Epithelial cell of proximal tubule (primary cell): ENCODE results near the gene RBM47. TPM values are rescaled to one million over a fixed set of nuclear protein-coding genes. Genes with fewer than 3 reads are reported as not detected.
"Not testable (repeated sequence)": the region's sequence is repeated elsewhere in the genome, so short reads cannot be mapped to it uniquely, and the experiment has no call there.

Source experiments
- DNase-seq: peaks from one replicate; pipeline ENCODE4 v3.0.0-alpha.2; 2011; ENCODE audit warnings: low read depth
- H3K4me3 ChIP-seq: 2 replicates; pipeline ENCODE4 v1.5.1; 2011; ENCODE audit warnings: low read depth, mild to moderate bottlenecking, low read length
- total RNA-seq: library from RNA; depleted of rRNA; stranded (reverse); fragments of >200 nt; gene quantifications from 2 replicates; pipeline ENCODE4 v1.2.3, GENCODE V29; 2015
- TF ChIP-seq, protein P1 (sequence below): conservative IDR thresholded peaks from 2 replicates; pipeline ENCODE4 v1.5.1; 2012; ENCODE audit warnings: low read depth, mild to moderate bottlenecking, low read length

RBM47 gene
- total RNA-seq, 1 donor from 2014 or later = 42.9 TPM

DNA sequence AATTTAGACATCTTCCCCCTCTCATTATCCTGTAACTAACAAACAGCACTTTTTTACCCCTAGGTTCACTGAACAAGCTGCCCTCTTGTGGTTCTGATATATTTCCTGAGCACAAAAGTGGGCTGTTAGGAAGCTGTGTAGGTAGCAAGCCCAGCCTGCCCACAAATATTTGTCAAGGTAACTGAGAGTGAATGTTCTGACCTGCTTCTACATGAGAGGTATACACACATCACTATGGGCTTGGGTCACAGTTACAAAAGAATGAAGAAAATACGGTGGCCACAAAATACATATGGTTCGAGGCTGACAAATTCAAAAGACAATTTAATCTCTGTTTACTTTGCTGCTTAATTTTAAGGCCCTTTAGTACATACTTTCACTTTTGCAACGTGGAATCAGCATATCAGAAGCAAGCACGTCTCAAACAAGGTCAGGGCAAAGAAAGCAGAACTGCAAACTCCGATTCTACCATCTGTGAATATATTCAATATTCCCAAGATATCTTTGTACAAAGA is 78.7 kb downstream of the RBM47 start:
- TF ChIP-seq, protein P1, sequence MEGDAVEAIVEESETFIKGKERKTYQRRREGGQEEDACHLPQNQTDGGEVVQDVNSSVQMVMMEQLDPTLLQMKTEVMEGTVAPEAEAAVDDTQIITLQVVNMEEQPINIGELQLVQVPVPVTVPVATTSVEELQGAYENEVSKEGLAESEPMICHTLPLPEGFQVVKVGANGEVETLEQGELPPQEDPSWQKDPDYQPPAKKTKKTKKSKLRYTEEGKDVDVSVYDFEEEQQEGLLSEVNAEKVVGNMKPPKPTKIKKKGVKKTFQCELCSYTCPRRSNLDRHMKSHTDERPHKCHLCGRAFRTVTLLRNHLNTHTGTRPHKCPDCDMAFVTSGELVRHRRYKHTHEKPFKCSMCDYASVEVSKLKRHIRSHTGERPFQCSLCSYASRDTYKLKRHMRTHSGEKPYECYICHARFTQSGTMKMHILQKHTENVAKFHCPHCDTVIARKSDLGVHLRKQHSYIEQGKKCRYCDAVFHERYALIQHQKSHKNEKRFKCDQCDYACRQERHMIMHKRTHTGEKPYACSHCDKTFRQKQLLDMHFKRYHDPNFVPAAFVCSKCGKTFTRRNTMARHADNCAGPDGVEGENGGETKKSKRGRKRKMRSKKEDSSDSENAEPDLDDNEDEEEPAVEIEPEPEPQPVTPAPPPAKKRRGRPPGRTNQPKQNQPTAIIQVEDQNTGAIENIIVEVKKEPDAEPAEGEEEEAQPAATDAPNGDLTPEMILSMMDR = peak; percentile 67
- no peak for DNase-seq
- H3K4me3 ChIP-seq = peak overlapping the region; percentile 21

DNA sequence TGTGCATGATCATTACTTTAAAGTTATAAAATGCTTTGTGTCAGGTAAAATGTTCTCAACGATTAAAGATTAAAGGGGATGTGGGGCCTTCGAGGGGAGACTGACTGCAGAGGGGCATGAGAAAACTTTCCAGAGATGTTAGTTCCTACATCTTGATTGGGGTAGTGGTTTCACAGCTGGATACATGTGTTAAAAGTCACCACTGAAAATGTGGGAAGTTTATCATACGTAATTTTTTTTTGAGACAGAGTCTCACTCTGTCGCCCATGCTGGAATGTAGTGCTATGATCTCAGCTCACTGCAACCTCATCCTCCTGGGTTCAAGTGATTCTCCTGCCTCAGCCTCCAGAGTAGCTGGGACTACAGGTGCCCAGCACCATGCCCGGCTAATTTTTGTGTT is 79.5 kb downstream of the RBM47 start:
- TF ChIP-seq, protein P1 = no peak
- H3K4me3 ChIP-seq = no peak overlapping the region
- no peak for DNase-seq

DNA sequence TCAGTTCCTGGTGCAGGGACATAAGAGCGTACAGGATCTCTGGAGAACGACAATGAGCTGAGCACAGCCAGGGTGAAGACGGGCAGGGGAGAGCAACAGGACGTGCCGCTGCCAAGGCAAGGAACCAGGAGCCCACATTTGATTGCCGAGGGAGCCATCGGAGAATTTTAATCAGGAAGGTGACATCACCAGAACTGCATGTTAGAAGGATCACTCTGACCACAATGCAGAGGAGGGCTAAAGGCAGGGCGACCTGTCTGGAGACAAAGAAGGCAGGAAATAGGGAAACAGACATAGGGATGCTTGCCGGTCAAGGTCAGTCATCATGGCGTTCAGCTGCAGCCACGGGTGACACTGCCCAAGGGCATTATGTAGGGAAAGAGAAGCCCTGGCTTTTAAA is 81.4 kb downstream of the RBM47 start:
- H3K4me3 ChIP-seq = no peak overlapping the region
- no peak for DNase-seq
- TF ChIP-seq, protein P1 = no peak

DNA sequence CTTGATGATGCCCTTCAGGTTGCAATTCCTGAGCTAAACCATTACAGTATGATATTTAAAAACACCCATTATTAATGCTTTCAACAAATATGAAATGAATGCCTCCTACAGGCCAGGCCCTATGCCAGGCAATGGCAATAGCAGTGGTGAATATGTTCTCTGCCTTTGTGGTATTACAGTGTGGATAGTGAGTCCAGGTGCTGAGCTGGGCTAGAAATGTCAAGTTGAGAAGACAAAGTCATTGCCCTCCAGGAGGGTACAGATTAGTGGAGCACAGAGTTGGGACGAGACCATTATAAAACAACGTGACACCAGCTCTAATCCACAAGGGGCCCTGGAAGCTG is 81.9 kb downstream of the RBM47 start:
- DNase-seq = no peak
- H3K4me3 ChIP-seq = no peak overlapping the region
- TF ChIP-seq, protein P1 = no peak

DNA sequence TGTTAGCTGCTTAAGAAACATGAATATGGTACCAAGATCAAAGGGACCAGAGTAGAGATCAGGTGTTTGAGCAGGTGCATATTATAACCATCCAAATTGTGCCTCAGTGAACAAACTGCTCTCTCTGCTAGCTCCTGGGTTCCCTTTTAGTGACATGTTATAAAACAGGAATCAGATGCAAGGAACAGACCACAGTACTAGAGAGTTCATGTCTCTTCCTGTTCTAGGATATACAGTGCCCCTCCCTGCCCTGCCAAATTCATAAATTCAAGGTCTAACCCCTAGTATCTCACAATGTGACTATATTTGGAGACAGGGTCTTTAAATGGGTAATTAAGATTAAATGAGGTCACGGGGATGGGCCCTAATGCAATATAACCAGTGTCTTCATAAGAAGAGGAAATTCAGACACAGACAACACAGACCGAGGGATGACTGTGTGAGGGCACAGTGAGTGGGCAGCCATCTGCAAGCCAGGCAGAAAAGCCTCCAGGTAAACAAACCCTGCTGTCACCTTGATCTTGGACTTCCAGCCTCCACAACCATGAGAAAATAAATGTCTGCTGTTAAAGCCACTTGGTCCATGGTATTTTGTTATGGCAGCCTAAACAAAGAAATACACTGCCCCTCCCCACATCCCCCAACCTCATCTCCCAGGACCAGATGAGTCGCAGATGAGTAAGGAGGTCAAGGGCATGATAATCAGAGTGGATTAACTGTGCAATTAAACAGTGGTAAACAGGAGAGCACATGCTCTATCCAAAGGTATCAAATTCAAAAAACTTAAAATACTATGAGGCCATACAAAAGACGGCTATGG is 82.5 kb downstream of the RBM47 start:
- TF ChIP-seq, protein P1 = no peak
- no peak overlapping the region for H3K4me3 ChIP-seq
- no peak for DNase-seq

DNA sequence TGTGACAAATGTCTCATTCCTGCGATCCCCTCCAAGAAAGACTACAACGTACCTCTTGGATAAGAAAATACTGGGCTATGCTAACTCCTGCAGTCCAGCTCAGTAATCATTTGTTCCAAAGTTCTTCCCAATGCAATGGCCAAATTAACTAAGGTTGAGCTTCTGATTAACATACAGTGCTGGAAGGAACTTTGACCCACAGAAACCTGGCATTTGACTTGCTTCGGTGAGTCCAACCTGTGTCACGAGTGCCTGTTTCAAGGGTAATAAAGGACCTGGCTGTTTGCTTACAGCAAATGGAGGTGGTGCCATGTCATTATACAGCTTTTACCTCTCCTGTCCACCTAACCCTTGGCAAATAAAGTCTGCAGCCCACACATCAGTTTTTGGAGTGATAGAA is 83.2 kb downstream of the RBM47 start:
- TF ChIP-seq, protein P1 = no peak
- peak; percentile 65 for DNase-seq
- H3K4me3 ChIP-seq = no peak overlapping the region

DNA sequence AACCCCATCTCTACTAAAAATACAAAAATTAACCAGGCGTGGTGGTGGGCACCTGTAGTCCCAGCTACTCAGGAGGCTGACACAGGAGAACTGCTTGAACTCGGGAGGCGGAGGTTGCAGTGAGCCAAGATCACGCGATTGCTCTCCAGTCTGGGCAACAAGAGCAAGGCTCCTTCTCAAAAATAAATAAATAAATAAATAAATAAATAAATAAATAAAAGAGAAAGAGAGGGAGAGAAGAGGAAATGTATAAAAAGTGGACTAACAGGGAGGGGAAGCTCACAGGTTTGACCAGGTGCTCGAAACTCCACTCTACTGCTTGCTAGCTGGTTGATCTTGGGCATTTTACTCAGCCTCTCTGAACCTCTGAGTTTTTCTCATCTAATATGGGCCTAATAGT is 84.2 kb downstream of the RBM47 start:
- not testable (repeated sequence) for H3K4me3 ChIP-seq

More for the DNA sequence above, 84.2 kb downstream of the RBM47 start:
- DNase-seq = not testable (repeated sequence)
